ENCODE measurements around the gene TNFAIP8L1. TPM values are rescaled to one million over a fixed set of nuclear protein-coding genes. Genes with fewer than 3 reads are reported as not detected.

Gene TNFAIP8L1
- total RNA-seq, 1 donor from 2014 or later = 8.9 TPM

DNA sequence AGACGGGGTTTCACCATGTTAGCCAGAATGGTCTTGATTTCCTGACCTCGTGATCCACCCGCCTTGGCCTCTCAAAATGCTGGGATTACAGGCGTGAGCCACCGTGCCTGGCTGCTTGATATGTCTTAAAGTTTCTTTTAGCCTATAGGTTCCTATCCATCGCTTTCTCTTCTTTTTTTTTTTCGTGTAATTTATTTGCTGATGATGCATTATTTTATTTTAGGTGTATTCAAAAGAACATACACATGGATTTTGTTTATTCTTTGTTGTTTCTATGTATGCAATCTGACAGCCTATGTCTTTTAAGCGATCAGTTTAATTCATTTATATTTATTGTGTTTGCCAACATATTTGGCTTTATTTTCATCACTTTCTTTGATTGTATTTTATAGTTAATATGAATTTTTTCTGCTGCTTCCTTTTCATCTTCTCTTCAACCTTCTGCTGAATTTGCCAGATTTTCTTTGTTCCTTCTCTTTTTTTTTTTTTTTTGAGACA lies 26.0 kb upstream of the TNFAIP8L1 start:
- Mint-ChIP-seq H3K27ac (no peak overlapping the region), H3K9me3 (no peaks in the 10 kb centered on the region)
- TF ChIP-seq, protein P1, sequence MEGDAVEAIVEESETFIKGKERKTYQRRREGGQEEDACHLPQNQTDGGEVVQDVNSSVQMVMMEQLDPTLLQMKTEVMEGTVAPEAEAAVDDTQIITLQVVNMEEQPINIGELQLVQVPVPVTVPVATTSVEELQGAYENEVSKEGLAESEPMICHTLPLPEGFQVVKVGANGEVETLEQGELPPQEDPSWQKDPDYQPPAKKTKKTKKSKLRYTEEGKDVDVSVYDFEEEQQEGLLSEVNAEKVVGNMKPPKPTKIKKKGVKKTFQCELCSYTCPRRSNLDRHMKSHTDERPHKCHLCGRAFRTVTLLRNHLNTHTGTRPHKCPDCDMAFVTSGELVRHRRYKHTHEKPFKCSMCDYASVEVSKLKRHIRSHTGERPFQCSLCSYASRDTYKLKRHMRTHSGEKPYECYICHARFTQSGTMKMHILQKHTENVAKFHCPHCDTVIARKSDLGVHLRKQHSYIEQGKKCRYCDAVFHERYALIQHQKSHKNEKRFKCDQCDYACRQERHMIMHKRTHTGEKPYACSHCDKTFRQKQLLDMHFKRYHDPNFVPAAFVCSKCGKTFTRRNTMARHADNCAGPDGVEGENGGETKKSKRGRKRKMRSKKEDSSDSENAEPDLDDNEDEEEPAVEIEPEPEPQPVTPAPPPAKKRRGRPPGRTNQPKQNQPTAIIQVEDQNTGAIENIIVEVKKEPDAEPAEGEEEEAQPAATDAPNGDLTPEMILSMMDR (conservative IDR thresholded peaks at IDR 0.05) = no peak

DNA sequence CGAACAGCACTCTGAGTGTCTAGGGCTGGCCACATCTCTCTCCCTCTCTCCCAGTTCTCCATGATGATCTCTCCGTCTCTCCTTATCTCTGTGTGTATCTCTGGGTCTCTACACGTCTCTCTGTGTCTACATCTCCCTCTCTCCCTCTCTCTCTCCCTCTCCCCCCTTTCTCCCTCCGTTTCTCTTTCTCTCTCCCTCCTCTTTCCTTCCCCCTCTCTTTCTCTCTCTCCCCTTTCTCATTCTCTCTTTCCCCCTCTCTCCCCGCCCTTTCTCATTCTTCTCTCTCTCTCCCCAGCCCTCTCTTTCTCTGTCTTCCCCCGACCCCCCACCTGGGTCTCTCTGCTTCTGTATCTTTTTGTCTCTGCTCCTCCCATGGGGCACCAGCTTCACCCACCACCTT lies 21.3 kb upstream of the TNFAIP8L1 start:
- Mint-ChIP-seq H3K36me3 (no peaks in the 10 kb centered on the region), H3K4me3 (no peak overlapping the region), H3K4me1 (ENCODE audit: unreplicated experiment) (peaks cover 5% of the 10 kb centered on the region), H3K27me3 (peaks cover 5% of the 10 kb centered on the region), H3K9me3 (no peaks in the 10 kb centered on the region), H3K27ac (no peak overlapping the region)
- TF ChIP-seq, protein P1 (conservative IDR thresholded peaks at IDR 0.05) = no peak
- DNase-seq (ENCODE audit: extremely low spot score, unreplicated experiment) = no peak

More for the DNA sequence above, 26.0 kb upstream of the TNFAIP8L1 start:
- Mint-ChIP-seq H3K4me3 (no peak overlapping the region), H3K36me3 (no peaks in the 10 kb centered on the region), H3K27me3 (peaks cover 18% of the 10 kb centered on the region), H3K4me1 (ENCODE audit: unreplicated experiment) (no peaks in the 10 kb centered on the region)
- no peak for DNase-seq (ENCODE audit: extremely low spot score, unreplicated experiment)

DNA sequence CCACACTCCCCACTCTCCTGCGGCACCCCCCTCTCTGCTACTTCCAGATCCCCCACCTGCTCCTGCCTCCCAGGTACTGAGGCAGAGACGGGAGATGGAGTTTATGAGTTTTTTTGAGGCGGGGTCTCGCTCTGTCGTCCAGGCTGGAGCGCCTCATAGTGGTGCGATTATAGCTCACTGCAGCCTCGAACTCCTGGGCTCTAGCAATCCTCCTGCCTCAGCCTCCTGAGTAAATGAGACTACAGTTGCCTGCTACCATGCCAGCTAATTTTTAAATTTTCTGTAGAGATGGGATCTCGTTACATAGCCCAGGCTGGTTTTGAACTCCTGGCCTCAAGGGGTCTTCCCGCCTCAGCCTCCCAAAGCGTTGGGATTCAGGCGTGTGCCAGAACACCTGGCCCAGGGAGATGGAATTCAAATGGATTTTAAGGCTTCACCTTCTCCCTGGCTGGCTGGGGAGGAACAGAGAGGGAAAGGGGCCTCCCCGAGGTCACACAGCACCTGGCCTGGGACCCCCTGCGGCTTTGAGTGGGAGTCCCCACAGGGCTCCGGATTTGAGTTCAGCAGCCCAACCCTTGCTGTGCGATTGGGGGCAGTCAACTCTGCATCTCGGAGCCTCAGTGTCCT lies 19.5 kb upstream of the TNFAIP8L1 start:
- H3K36me3 Mint-ChIP-seq = no peaks in the 10 kb centered on the region
- no peak overlapping the region for H3K27ac Mint-ChIP-seq
- H3K4me1 Mint-ChIP-seq (ENCODE audit: unreplicated experiment) = peaks cover 10% of the 10 kb centered on the region
- no peaks in the 10 kb centered on the region for H3K9me3 Mint-ChIP-seq
- no peak overlapping the region for H3K4me3 Mint-ChIP-seq
- no peak for DNase-seq (ENCODE audit: extremely low spot score, unreplicated experiment)
- TF ChIP-seq, protein P1 (conservative IDR thresholded peaks at IDR 0.05) = no peak
- H3K27me3 Mint-ChIP-seq = peaks cover 5% of the 10 kb centered on the region

DNA sequence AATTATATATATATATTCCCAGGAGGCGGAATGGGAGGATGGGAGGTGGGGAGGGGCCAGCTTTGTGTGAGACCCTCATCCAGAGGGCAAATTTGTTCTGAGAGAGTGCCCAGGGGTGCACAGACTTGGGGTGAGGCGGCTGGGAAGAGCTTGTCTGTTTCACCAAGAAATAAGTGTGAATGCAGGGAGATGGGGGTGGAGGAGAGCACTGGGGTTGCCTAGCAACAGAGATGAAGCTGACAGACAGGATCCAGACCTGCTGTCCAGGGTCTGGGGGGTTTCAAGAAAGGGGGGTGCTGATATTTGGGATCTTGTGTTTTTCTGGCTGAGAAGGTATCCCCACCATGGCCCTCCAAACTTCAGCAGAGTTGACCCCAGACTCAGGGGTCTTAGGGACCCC lies 18.6 kb upstream of the TNFAIP8L1 start:
- Mint-ChIP-seq H3K27me3 (peaks cover 5% of the 10 kb centered on the region), H3K36me3 (no peaks in the 10 kb centered on the region), H3K9me3 (no peaks in the 10 kb centered on the region), H3K27ac (no peak overlapping the region), H3K4me3 (no peak overlapping the region), H3K4me1 (ENCODE audit: unreplicated experiment) (peaks cover 10% of the 10 kb centered on the region)
- DNase-seq (ENCODE audit: extremely low spot score, unreplicated experiment) = no peak
- TF ChIP-seq, protein P1 (conservative IDR thresholded peaks at IDR 0.05) = no peak

DNA sequence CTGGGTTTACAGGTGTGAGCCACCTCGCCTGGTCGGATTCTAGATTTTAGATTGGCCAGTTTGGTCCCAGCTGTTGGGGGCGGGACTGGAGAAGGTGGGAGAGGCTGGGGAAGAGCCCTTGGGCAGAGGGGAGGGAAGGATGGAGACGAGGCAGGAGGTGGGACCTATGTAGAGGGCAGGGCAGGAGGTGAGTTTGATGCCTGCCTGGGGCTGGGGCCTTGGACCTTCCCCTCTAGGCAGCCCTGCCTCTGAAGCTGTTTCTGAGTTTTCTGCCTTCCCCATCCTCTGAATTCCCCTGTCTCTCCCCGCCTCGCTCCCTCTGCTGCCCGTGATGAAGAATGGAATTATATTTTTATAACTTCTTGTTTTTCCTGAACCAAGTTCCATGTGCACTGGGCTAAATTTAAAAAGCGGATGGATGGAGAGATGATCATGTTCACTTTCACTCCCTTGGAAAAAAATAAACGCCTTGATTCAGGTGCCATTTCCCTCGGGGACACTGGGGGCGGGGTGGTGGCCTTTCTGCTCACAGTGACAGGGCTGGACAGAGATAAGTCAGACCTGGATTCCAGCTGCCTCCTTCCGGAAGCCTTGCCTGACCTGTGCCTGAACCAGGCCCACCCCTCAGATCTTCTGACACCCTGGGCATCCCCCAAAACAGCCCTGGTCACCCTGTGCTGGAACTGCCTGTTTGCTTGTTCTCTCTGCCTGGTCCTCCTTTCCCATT lies 16.5 kb upstream of the TNFAIP8L1 start:
- H3K4me1 Mint-ChIP-seq (ENCODE audit: unreplicated experiment) = peaks cover 10% of the 10 kb centered on the region
- no peaks in the 10 kb centered on the region for H3K36me3 Mint-ChIP-seq
- H3K4me3 Mint-ChIP-seq = no peak overlapping the region
- TF ChIP-seq, protein P1 (conservative IDR thresholded peaks at IDR 0.05) = peak; percentile 29
- no peak for DNase-seq (ENCODE audit: extremely low spot score, unreplicated experiment)
- H3K27me3 Mint-ChIP-seq = peaks cover 3% of the 10 kb centered on the region
- no peaks in the 10 kb centered on the region for H3K9me3 Mint-ChIP-seq
- H3K27ac Mint-ChIP-seq = no peak overlapping the region

Data from type B pancreatic cell (in vitro differentiated cells).